Measurements from ENCODE around the gene RGS7.

RGS7 gene

GRCh38 chr1:240941701-240942370 is 415.2 kb downstream of the RGS7 start:
- DNase-seq (ENCODE audit: low spot score), result no peak
- no peak overlapping the region for H3K27ac ChIP-seq
- TF ChIP-seq CTCF (conservative IDR thresholded peaks at IDR 0.05; ENCODE audit: low read depth), result no peak
- POLR2A ChIA-PET (ENCODE audit: low non-redundant PET), result no interaction called here
- CTCF ChIA-PET, result interaction anchor here (0.6 kb wide), 2 partner anchors 23 to 208 kb away, joined by 4 to 7 read pairs; no protein-coding TSS in a partner anchor

GRCh38 chr1:240936911-240937668 is 419.9 kb downstream of the RGS7 start:
- DNase-seq (ENCODE audit: low spot score), result no peak
- CTCF ChIA-PET, result no interaction called here
- TF ChIP-seq CTCF (conservative IDR thresholded peaks at IDR 0.05; ENCODE audit: low read depth), result no peak

GRCh38 chr1:240935920-240936319 is 421.1 kb downstream of the RGS7 start:
- ChIA-PET CTCF (no interaction called here), POLR2A (ENCODE audit: low non-redundant PET) (no interaction called here)
- no peak for DNase-seq (ENCODE audit: low spot score)
- no peak overlapping the region for H3K27ac ChIP-seq
- TF ChIP-seq CTCF (conservative IDR thresholded peaks at IDR 0.05; ENCODE audit: low read depth), result no peak

More at GRCh38 chr1:240936911-240937668, 419.9 kb downstream of the RGS7 start:
- no peak overlapping the region for H3K27ac ChIP-seq
- POLR2A ChIA-PET (ENCODE audit: low non-redundant PET), result no interaction called here

- POLR2A ChIA-PET (ENCODE audit: low non-redundant PET), result no interaction called here
- H3K27ac ChIP-seq, result no peak overlapping the region
- CTCF ChIA-PET, result no interaction called here
- DNase-seq (ENCODE audit: low spot score), result no peak
- no peak for TF ChIP-seq CTCF (conservative IDR thresholded peaks at IDR 0.05; ENCODE audit: low read depth)
Observed at GRCh38 chr1:240931031-240931430, 426.0 kb downstream of the RGS7 start.

- ChIA-PET POLR2A (ENCODE audit: low non-redundant PET) (no interaction called here), CTCF (no interaction called here)
- DNase-seq (ENCODE audit: low spot score), result no peak
- no peak overlapping the region for H3K27ac ChIP-seq
- no peak for TF ChIP-seq CTCF (conservative IDR thresholded peaks at IDR 0.05; ENCODE audit: low read depth)
Observed at GRCh38 chr1:240928265-240928664, 428.7 kb downstream of the RGS7 start.

GRCh38 chr1:240927821-240928220 is 429.2 kb downstream of the RGS7 start:
- no peak for DNase-seq (ENCODE audit: low spot score)
- no peak for TF ChIP-seq CTCF (conservative IDR thresholded peaks at IDR 0.05; ENCODE audit: low read depth)
- POLR2A ChIA-PET (ENCODE audit: low non-redundant PET), result no interaction called here
- CTCF ChIA-PET, result interaction anchor here (0.5 kb wide), 1 partner anchor 528 kb away, joined by 4 read pairs; no protein-coding TSS in a partner anchor
- H3K27ac ChIP-seq, result no peak overlapping the region
